Tibial artery (tissue), 4 donors: ENCODE measurements around the gene GAREM2.

ENCODE experiments used
- DNase-seq, 2 donors: peaks; one replicate each; pipeline ENCODE4 v3.0.0-alpha.2; 2019
- H3K27ac ChIP-seq, 2 donors: fragments of 200-600 bp; sonication (generic) in 1 of 2; 1 replicate in 1 of 2; 2 replicates in 1 of 2; pipeline ENCODE4 v1.5.1; 2018 to 2019; ENCODE audit warnings: mild to moderate bottlenecking in 1 of 2
- H3K27me3 ChIP-seq, 2 donors: fragments of 200-600 bp; sonication (generic) in 1 of 2; one replicate each; pipeline versions ENCODE4 v1.5.1 to v1.6.0; 2016 to 2019
- H3K36me3 ChIP-seq, 3 donors: fragments of 200-600 bp; sonication (generic) in 2 of 3; one replicate each; pipeline ENCODE4 v1.5.1; 2016 to 2019; ENCODE audit warnings: mild to moderate bottlenecking in 2 of 3
- H3K4me1 ChIP-seq, 4 donors: fragments of 200-600 bp; sonication (generic) in 2 of 4; 1 replicate in 3 of 4; 2 replicates in 1 of 4; pipeline ENCODE4 v1.5.1; 2016 to 2019
- H3K4me3 ChIP-seq, 2 donors: fragments of 200-600 bp; sonication (generic) in 1 of 2; 1 replicate in 1 of 2; 2 replicates in 1 of 2; pipeline ENCODE4 v1.5.1; 2018 to 2019; ENCODE audit warnings: mild to moderate bottlenecking in 2 of 2
- H3K9me3 ChIP-seq, 3 donors: fragments of 200-600 bp; sonication (generic) in 1 of 3; one replicate each; pipeline ENCODE4 v1.5.1; 2016 to 2019
- CTCF ChIP-seq, 2 experiments: fragments of 200-600 bp in 1 of 2; fragments of 450-650 bp in 1 of 2; IDR thresholded peaks; one replicate each; pipeline ENCODE4 v1.5.1; 2017 to 2019; ENCODE audit warnings: antibody characterized with exemption in 2 of 2, mild to moderate bottlenecking in 1 of 2, moderate library complexity in 1 of 2
- intact Hi-C: fragments of 100-400 bp; cut with DNase I; formaldehyde crosslinking; loops from one replicate; pipeline ENCODE4 v1.15.0; 2023; ENCODE audit warnings: low total_unique reads

Gene GAREM2

DNA sequence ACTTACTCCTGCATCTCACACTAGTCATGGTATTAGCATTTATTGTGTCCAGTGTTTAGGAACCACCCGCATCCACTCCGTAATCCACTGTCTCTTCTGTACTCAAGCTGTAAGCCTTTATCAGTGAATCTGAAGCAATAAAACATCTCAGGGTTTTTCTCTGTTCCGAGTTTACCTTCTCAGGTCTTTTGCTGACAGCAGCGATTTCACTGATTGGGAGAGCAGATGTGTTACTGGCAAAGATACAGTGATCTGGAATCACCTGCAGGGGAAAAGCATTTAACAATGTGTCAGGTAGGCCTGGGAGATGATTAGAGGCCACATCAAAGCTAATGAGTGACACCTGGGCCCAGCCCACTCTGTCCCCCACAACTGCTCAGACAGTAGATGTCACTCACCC, 24.6 kb downstream of the GAREM2 start:
- Histone ChIP-seq H3K36me3 (peaks cover 83 to 100% (median 86%) of the 10 kb centered on the region in 3 donors), H3K4me1 (no peaks in the 10 kb centered on the region), H3K9me3 (no peaks in the 10 kb centered on the region), H3K4me3 (no peak overlapping the region), H3K27ac (no peak overlapping the region), H3K27me3 (no peaks in the 10 kb centered on the region)
- TF ChIP-seq CTCF (IDR thresholded peaks at IDR 0.05) = no peak
- intact Hi-C loops = no loop called here
- no peak for DNase-seq

GRCh38 chr2:26202981-26203490, 30.1 kb downstream of the GAREM2 start:
- intact Hi-C loops = no loop called here
- H3K36me3 ChIP-seq = peaks cover 63 to 99% (median 70%) of the 10 kb centered on the region in 3 donors
- H3K4me3 ChIP-seq = no peak overlapping the region
- no peak overlapping the region for H3K27ac ChIP-seq
- no peaks in the 10 kb centered on the region for H3K4me1 ChIP-seq
- DNase-seq = no peak
- no peak for TF ChIP-seq CTCF (IDR thresholded peaks at IDR 0.05)
- no peaks in the 10 kb centered on the region for H3K27me3 ChIP-seq
- no peaks in the 10 kb centered on the region for H3K9me3 ChIP-seq

DNA sequence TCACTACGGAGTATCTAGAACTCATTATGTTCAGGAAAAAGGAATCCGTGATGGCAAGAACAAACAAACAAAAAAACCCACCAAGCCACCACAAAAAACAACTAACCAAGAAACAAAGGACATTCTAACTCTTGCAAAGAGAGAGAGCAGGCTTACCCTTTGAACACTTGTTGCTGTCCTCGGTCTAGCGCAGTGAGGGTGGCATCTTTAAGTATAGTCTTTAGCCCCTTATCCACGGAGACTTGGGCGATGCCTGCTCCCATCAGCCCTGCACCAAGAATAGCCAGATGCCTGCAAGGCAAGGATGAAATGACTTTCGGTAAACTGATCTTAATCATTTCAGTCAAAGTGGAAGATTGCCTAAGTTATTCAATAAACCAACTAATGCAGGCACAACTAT, 31.0 kb downstream of the GAREM2 start:
- Histone ChIP-seq H3K27ac (no peak overlapping the region), H3K9me3 (no peaks in the 10 kb centered on the region), H3K36me3 (peaks cover 64 to 98% (median 68%) of the 10 kb centered on the region in 3 donors), H3K4me1 (no peaks in the 10 kb centered on the region), H3K4me3 (no peak overlapping the region), H3K27me3 (no peaks in the 10 kb centered on the region)
- DNase-seq = no peak
- no peak for TF ChIP-seq CTCF (IDR thresholded peaks at IDR 0.05)
- intact Hi-C loops = no loop called here

DNA sequence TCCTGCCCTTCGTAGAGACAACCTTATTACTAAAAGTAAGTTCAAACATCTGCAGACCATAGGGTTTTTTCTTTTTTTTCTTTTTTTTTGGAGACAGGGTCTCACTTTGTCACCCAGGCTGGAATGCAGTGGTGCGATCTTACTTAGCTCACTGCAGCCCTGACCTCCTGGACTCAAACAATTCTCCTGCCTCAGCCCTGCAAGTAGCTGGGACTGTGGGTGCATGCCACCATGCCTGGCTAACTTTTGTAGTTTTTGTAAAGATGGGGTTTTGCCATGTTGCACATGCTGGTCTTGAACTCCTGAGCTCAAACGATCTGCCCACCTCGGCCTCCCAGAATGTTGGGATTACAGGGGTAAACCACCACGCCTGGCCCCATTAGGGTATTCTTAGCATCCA, 39.1 kb downstream of the GAREM2 start:
- Histone ChIP-seq H3K27me3 (no peaks in the 10 kb centered on the region), H3K27ac (no peak overlapping the region), H3K36me3 (peaks cover 73 to 89% (median 79%) of the 10 kb centered on the region in 3 donors), H3K9me3 (no peaks in the 10 kb centered on the region), H3K4me3 (no peak overlapping the region), H3K4me1 (no peaks in the 10 kb centered on the region)
- intact Hi-C loops = no loop called here
- TF ChIP-seq CTCF (IDR thresholded peaks at IDR 0.05) = no peak
- DNase-seq = no peak

GRCh38 chr2:26214759-26215158, 41.9 kb downstream of the GAREM2 start:
- no peak overlapping the region for H3K4me3 ChIP-seq
- H3K4me1 ChIP-seq = no peaks in the 10 kb centered on the region
- H3K36me3 ChIP-seq = peaks cover 64 to 87% (median 66%) of the 10 kb centered on the region in 3 donors
- no peaks in the 10 kb centered on the region for H3K9me3 ChIP-seq
- H3K27ac ChIP-seq = no peak overlapping the region
- intact Hi-C loops = no loop called here
- no peaks in the 10 kb centered on the region for H3K27me3 ChIP-seq
- no peak for DNase-seq
- no peak for TF ChIP-seq CTCF (IDR thresholded peaks at IDR 0.05)

- Histone ChIP-seq H3K27me3 (no peaks in the 10 kb centered on the region), H3K4me3 (no peak overlapping the region), H3K9me3 (no peaks in the 10 kb centered on the region), H3K36me3 (peaks cover 58 to 87% (median 59%) of the 10 kb centered on the region in 3 donors), H3K27ac (no peak overlapping the region), H3K4me1 (no peaks in the 10 kb centered on the region)
- DNase-seq = no peak
- TF ChIP-seq CTCF (IDR thresholded peaks at IDR 0.05) = no peak
- intact Hi-C loops = no loop called here
Observed at GRCh38 chr2:26215833-26216232, 42.9 kb downstream of the GAREM2 start.
